NT2/D1 (cell line): ENCODE data around the gene ZNF202.

Source experiments
- DNase-seq: peaks from one replicate; pipeline ENCODE4 v3.0.0-alpha.2; 2011; ENCODE audit warnings: low read depth, low spot score
- H3K27me3 ChIP-seq: 2 replicates; pipeline ENCODE4 v1.6.0; 2011; ENCODE audit warnings: mild to moderate bottlenecking; ENCODE audit not compliant: insufficient read length, insufficient read depth
- H3K36me3 ChIP-seq: 2 replicates; pipeline ENCODE4 v1.6.1; 2011; ENCODE audit warnings: mild to moderate bottlenecking, low read length, mixed read lengths; ENCODE audit not compliant: insufficient read depth, insufficient read length
- H3K4me1 ChIP-seq: 2 replicates; pipeline ENCODE4 v1.5.1; 2011; ENCODE audit not compliant: insufficient read depth, insufficient read length
- H3K4me3 ChIP-seq: 2 replicates; pipeline ENCODE4 v1.5.1; 2011; ENCODE audit warnings: low read depth; ENCODE audit not compliant: insufficient read length
- H3K9ac ChIP-seq: 2 replicates; pipeline ENCODE4 v1.6.0; 2011; ENCODE audit warnings: low read depth; ENCODE audit not compliant: insufficient read length
- H3K9me3 ChIP-seq: 2 replicates; pipeline ENCODE4 v1.5.1; 2011; ENCODE audit warnings: mild to moderate bottlenecking, low read length; ENCODE audit not compliant: insufficient read depth
- SUZ12 ChIP-seq: IDR thresholded peaks from 2 replicates; pipeline ENCODE4 v1.6.1; 2011; ENCODE audit not compliant: insufficient read length, insufficient read depth; ENCODE audit errors: extremely low read depth
- YY1 ChIP-seq: IDR thresholded peaks from 2 replicates; pipeline ENCODE4 v1.6.1; 2011; ENCODE audit not compliant: insufficient read length, insufficient read depth
- ZNF274 ChIP-seq: IDR thresholded peaks from 2 replicates; pipeline ENCODE4 v1.6.1; 2011; ENCODE audit warnings: mild to moderate bottlenecking, low read depth, low read length

ZNF202 gene

DNA sequence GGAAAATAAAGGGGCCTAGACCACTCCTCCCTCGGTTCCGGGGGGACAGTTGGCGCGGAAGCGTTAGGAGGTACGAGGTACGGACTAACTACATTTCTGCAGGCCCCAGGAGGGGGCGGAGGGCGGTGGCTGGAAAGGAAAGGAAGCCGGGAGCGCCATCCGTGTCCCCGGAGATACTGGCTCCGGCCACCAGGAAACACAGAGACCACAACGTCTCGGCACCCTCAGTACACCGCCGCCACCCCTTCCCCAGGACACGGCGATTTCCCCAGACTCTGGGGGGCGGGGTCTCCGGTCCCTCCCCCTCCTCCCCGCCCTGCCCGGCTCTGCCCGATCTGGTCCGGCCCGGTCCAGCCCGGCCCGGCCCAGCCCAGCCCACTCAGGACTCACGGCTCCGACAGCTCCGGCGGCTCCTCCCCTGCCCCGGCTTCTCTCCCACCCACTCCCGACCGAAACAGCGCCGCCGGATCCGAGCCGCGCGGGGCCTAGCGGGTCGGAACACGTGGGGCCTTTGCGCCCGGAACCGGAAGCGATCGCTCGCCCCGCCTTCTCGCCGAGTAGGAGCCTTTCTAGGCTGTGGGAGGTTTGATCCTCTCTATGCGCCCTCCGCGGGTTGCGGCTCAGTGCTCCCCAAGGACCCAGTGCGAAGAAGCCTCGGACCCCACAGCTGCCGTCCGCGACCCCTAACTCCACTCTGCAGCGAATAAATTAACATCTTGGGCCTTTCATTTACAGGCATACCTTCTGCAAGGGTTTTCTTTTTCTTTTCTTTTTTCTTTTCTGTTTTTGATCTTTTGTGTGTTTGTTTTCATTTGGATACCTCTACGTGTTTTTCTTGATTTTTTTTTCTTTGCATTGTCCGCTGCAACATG is at the start of gene ZNF202:
TSS of gene ZNF202 (minus strand) at position 502 of the 872 bp plus-strand sequence. CDS start 10,772 bp downstream, outside the sequence.
- H3K9ac ChIP-seq: peak within 1 kb of the TSS; percentile 92
- no peaks in the 10 kb centered on the region for H3K4me1 ChIP-seq
- peaks cover 29% of the 10 kb centered on the region; the same call in 1 of the 2 replicates for H3K9me3 ChIP-seq
- no peak for TF ChIP-seq SUZ12
- TF ChIP-seq YY1: no peak
- no peak for TF ChIP-seq ZNF274
- H3K27me3 ChIP-seq: no peaks in the 10 kb centered on the region
- DNase-seq: peak; percentile 86
- H3K4me3 ChIP-seq: peak within 1 kb of the TSS; percentile 85
- H3K36me3 ChIP-seq: peaks cover 41% of the 10 kb centered on the region

- peaks cover 2% of the 10 kb centered on the region for H3K4me1 ChIP-seq
- H3K36me3 ChIP-seq: no peaks in the 10 kb centered on the region
- H3K4me3 ChIP-seq: no peak overlapping the region
- no peak for DNase-seq
- TF ChIP-seq SUZ12: no peak
- TF ChIP-seq ZNF274: no peak
- TF ChIP-seq YY1: no peak
- no peaks in the 10 kb centered on the region for H3K27me3 ChIP-seq
- H3K9ac ChIP-seq: no peak overlapping the region
- H3K9me3 ChIP-seq: no peaks in the 10 kb centered on the region
These were observed 42.1 kb upstream of the ZNF202 start for GRCh38 chr11:123783536-123783935.

- TF ChIP-seq SUZ12 (no peak), YY1 (no peak), ZNF274 (no peak)
These were observed 37.1 kb upstream of the ZNF202 start for GRCh38 chr11:123778511-123778910.

DNA sequence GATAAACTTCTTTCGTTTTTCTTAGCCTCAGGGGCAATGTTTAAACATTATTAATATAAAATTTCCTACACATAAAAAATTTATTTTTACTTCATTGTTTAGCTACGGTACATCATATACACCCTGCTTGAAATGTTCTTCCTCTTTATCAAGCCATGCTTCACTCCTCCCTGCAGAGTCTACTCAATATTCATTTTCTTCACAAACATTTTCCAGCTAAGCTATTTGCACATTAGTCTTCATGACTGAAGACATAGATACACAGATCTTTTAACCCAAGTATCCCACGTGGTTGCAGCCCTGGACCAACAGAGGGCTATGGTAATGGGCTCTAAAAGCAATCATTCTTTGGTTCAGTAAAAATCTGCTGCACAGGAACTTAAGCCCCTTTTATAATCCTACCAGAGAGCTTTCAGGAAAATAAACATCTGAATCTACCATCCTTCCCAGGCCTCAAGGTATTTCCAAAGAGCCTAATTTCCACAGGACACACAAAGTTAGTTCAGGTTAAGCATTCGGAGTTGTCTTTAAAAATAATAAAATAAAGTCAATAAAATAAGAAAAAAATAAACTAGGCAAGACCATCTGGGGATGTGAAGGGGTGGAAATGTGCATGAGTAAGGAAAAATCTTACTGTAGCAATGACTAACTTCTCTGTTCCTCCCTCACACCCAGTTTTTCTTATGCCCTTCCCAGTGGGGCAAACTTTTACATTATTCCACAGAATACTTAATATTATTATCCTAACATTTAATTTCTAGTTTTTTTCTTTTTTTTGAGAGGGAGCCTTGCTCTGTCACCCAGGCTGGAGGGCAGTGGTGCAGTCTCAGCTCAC is 34.5 kb upstream of the ZNF202 start:
- Histone ChIP-seq H3K9me3 (no peaks in the 10 kb centered on the region), H3K27me3 (no peaks in the 10 kb centered on the region), H3K4me1 (peaks cover under 1% of the 10 kb centered on the region), H3K4me3 (no peak overlapping the region), H3K9ac (no peak overlapping the region), H3K36me3 (no peaks in the 10 kb centered on the region)
- no peak for DNase-seq
- TF ChIP-seq ZNF274 (no peak), YY1 (no peak), SUZ12 (no peak)

More at GRCh38 chr11:123778511-123778910, 37.1 kb upstream of the ZNF202 start:
- H3K27me3 ChIP-seq: no peaks in the 10 kb centered on the region
- DNase-seq: no peak
- H3K4me1 ChIP-seq: peaks cover 2% of the 10 kb centered on the region
- no peak overlapping the region for H3K9ac ChIP-seq
- H3K36me3 ChIP-seq: no peaks in the 10 kb centered on the region
- H3K9me3 ChIP-seq: no peaks in the 10 kb centered on the region
- no peak overlapping the region for H3K4me3 ChIP-seq

DNA sequence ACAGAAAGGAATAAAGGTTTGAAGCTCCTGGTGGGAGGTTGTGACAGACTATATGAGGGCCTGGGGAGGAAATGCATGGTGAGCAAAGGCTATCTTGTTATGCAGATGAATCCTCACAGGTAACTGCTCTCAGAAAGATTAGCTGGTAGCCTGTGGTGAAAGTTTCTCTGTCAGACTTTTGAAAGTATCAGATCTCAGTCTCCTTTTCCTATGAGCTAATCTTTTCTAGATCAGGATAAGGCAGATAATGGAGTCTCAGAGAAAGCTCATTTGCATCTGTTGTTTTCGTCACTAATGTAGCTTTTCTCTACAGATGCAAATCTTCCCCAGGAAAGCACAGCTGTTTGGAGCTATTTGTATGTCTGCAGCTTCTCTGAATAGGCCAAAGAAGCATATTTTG is 33.8 kb upstream of the ZNF202 start:
- no peak overlapping the region for H3K9ac ChIP-seq
- DNase-seq: peak; percentile 83
- no peaks in the 10 kb centered on the region for H3K9me3 ChIP-seq
- no peaks in the 10 kb centered on the region for H3K4me1 ChIP-seq
- no peaks in the 10 kb centered on the region for H3K27me3 ChIP-seq
- H3K4me3 ChIP-seq: no peak overlapping the region
- TF ChIP-seq ZNF274: no peak
- no peaks in the 10 kb centered on the region for H3K36me3 ChIP-seq

- Histone ChIP-seq H3K4me1 (no peaks in the 10 kb centered on the region), H3K27me3 (no peaks in the 10 kb centered on the region), H3K4me3 (no peak overlapping the region), H3K9me3 (no peaks in the 10 kb centered on the region), H3K36me3 (no peaks in the 10 kb centered on the region), H3K9ac (no peak overlapping the region)
- DNase-seq: no peak
- no peak for TF ChIP-seq ZNF274
- TF ChIP-seq YY1: no peak
- TF ChIP-seq SUZ12: no peak
These were observed 32.5 kb upstream of the ZNF202 start for GRCh38 chr11:123773959-123774358.

DNA sequence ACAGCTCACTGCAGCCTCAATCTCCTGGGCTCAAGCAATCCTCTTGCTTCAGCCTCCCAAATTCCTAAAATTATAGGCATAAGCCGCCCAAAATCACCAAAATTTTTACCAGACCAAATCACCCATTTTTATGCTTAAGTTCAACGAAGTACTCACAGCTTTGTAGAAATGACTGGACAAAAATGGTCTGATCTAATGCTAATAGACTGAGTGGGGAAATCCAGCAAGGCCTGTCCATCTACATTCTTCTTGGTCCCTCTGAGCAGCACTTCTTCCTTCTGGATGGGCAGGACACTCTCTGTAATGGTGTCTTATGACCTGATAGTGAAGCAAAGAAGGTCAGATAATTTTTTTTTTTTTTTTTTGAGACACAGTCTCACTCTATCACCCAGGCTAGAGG is 31.6 kb upstream of the ZNF202 start:
- Histone ChIP-seq H3K27me3 (no peaks in the 10 kb centered on the region), H3K4me3 (no peak overlapping the region), H3K9ac (no peak overlapping the region), H3K9me3 (no peaks in the 10 kb centered on the region), H3K36me3 (no peaks in the 10 kb centered on the region), H3K4me1 (no peaks in the 10 kb centered on the region)
- no peak for TF ChIP-seq SUZ12
- TF ChIP-seq ZNF274: no peak
- no peak for TF ChIP-seq YY1
- no peak for DNase-seq
